ENCODE data around the gene LRRC15.

DNA sequence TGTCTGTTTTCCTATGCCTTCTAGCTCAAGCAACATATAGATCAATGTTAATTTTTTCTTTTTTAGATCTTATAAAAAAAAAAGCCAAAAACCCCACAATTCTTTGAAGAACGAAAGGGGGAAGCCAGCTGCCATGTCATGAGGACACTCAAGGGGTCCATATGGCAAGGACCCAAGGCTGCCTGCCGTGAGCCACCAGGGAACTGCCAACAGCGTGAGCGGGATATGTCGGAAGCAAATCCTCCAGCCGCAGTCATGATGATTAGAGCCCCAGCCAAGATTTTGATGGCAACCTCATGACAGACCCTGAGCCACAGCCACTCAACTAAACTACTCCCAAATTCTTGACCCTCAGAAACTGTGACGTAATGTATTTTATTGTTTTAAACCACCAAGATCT, 23.0 kb upstream of the LRRC15 start:
- TF ChIP-seq POLR2A (IDR thresholded peaks at IDR 0.05; ENCODE audit: extremely low read depth, insufficient read length), result no peak
- TF ChIP-seq CTCF (IDR thresholded peaks at IDR 0.05; ENCODE audit: low read depth, low read length), result no peak
- TF ChIP-seq, protein P1, sequence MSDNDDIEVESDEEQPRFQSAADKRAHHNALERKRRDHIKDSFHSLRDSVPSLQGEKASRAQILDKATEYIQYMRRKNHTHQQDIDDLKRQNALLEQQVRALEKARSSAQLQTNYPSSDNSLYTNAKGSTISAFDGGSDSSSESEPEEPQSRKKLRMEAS (IDR thresholded peaks at IDR 0.05; ENCODE audit: low read depth, low read length), result no peak

All from NB4 (cell line).